CD14-positive monocyte (primary cell): ENCODE data around the gene HID1. TPM values are rescaled to one million over a fixed set of nuclear protein-coding genes. Genes with fewer than 3 reads are reported as not detected.

ENCODE experiments used
- DNase-seq, 3 donors: peaks; one replicate each; pipeline ENCODE4 v3.0.0-alpha.2; 2011 to 2022
- H2AFZ ChIP-seq: 2 replicates; pipeline ENCODE4 v1.6.0; 2012; ENCODE audit warnings: mild to moderate bottlenecking, low read depth, low read length, inconsistent platforms; ENCODE audit not compliant: insufficient read depth, poor library complexity, severe bottlenecking
- H3K27ac ChIP-seq, 2 donors: 1 replicate in 1 of 2; 2 replicates in 1 of 2; pipeline ENCODE4 v1.5.1; 2012 to 2013; ENCODE audit warnings: low read length in 2 of 2, control low read depth in 1 of 2, inconsistent platforms in 1 of 2, low read depth in 1 of 2, mild to moderate bottlenecking in 1 of 2
- H3K27me3 ChIP-seq, 2 donors: one replicate each; pipeline versions ENCODE4 v1.6.0 to v1.6.1; 2011 to 2013; ENCODE audit warnings: low read length in 2 of 2; ENCODE audit not compliant: control insufficient read depth in 2 of 2, insufficient read depth in 2 of 2
- H3K36me3 ChIP-seq, 2 donors: replicated peaks in 1 of 2; 1 replicate in 1 of 2; 2 replicates in 1 of 2; pipeline versions ENCODE4 v1.5.1 to v1.6.1; 2012 to 2013; ENCODE audit warnings: low read length in 2 of 2, control low read depth in 1 of 2, inconsistent platforms in 1 of 2, mild to moderate bottlenecking in 1 of 2; ENCODE audit not compliant: insufficient read depth in 2 of 2, control insufficient read depth in 1 of 2
- H3K4me1 ChIP-seq, 2 donors: 1 replicate in 1 of 2; 2 replicates in 1 of 2; pipeline versions ENCODE4 v1.5.1 to v1.6.1; 2012 to 2013; ENCODE audit warnings: low read length in 2 of 2, control low read depth in 1 of 2, inconsistent platforms in 1 of 2, mild to moderate bottlenecking in 1 of 2, moderate library complexity in 1 of 2; ENCODE audit not compliant: insufficient read depth in 2 of 2, control insufficient read depth in 1 of 2
- H3K4me2 ChIP-seq: replicated peaks from 2 replicates; pipeline ENCODE3; 2012; ENCODE audit warnings: low read length, moderate library complexity, mild to moderate bottlenecking; ENCODE audit not compliant: poor library complexity, severe bottlenecking; ENCODE audit errors: extremely low read depth
- H3K4me3 ChIP-seq, 3 experiments: fragments of 200-600 bp in 1 of 3; sonication (generic) in 1 of 3; replicated peaks in 1 of 3; 1 replicate in 2 of 3; 2 replicates in 1 of 3; pipeline ENCODE4 v1.5.1; 2011 to 2013; ENCODE audit warnings: low read length in 3 of 3, mild to moderate bottlenecking in 3 of 3, control low read depth in 2 of 3, low read depth in 2 of 3, inconsistent platforms in 1 of 3, moderate library complexity in 1 of 3
- H3K79me2 ChIP-seq: 2 replicates; pipeline ENCODE4 v1.6.0; 2012; ENCODE audit warnings: mild to moderate bottlenecking, control low read depth, inconsistent platforms, low read length, moderate library complexity; ENCODE audit not compliant: insufficient read depth
- H3K9ac ChIP-seq: 2 replicates; pipeline ENCODE4 v1.6.0; 2017; ENCODE audit warnings: low read length, mild to moderate bottlenecking; ENCODE audit not compliant: insufficient read depth, poor library complexity, severe bottlenecking
- H3K9me3 ChIP-seq, 2 donors: replicated peaks in 1 of 2; 1 replicate in 1 of 2; 2 replicates in 1 of 2; pipeline versions ENCODE4 v1.5.1 to v1.6.1; 2012 to 2013; ENCODE audit warnings: low read length in 2 of 2, control low read depth in 1 of 2; ENCODE audit not compliant: control insufficient read depth in 1 of 2, insufficient read depth in 1 of 2
- H4K20me1 ChIP-seq: 2 replicates; pipeline ENCODE4 v1.6.0; 2012; ENCODE audit warnings: mild to moderate bottlenecking, low read length, control low read depth, moderate library complexity; ENCODE audit not compliant: insufficient read depth
- H3K27ac Mint-ChIP-seq, 7 donors: one replicate each; pipeline ENCODE4 v1.8.0; 2020; ENCODE audit warnings: mild to moderate bottlenecking in 7 of 7, mixed read lengths in 7 of 7, moderate library complexity in 6 of 7, inconsistent platforms in 2 of 7
- H3K27me3 Mint-ChIP-seq, 3 donors: one replicate each; pipeline ENCODE4 v1.8.0; 2021 to 2022; ENCODE audit warnings: low read depth in 3 of 3, mild to moderate bottlenecking in 3 of 3, mixed read lengths in 3 of 3, moderate library complexity in 3 of 3, inconsistent platforms in 1 of 3
- H3K36me3 Mint-ChIP-seq, 2 donors: one replicate each; pipeline ENCODE4 v1.8.0; 2020; ENCODE audit warnings: mixed read lengths in 2 of 2, inconsistent platforms in 1 of 2, mild to moderate bottlenecking in 1 of 2
- H3K4me1 Mint-ChIP-seq: one replicate; pipeline ENCODE4 v1.8.0; 2020; ENCODE audit warnings: mild to moderate bottlenecking, mixed read lengths
- H3K4me3 Mint-ChIP-seq, 2 donors: one replicate each; pipeline ENCODE4 v1.8.0; 2020; ENCODE audit warnings: mild to moderate bottlenecking in 2 of 2, mixed read lengths in 2 of 2, moderate library complexity in 1 of 2
- H3K9me3 Mint-ChIP-seq, 7 donors: one replicate each; pipeline ENCODE4 v1.8.0; 2020 to 2022; ENCODE audit warnings: mixed read lengths in 7 of 7, mild to moderate bottlenecking in 6 of 7, moderate library complexity in 6 of 7, inconsistent platforms in 2 of 7
- WGBS: methylation state at CpG from one replicate; pipeline ENCODE4 v1.1.5; 2013; ENCODE audit warnings: missing lambda C conversion rate; ENCODE audit not compliant: insufficient coverage; 5-methylcytosine and 5-hydroxymethylcytosine counted together
- intact Hi-C, 2 donors: fragments of 100-400 bp; cut with micrococcal nuclease; formaldehyde crosslinking; loops; one replicate each; pipeline versions ENCODE4 v1.15.0 to v1.15.1; 2023
- polyA plus RNA-seq, 3 donors: library from polyadenylated mRNA; depleted of rRNA in 1 of 3; unstranded in 2 of 3; stranded (reverse) in 1 of 3; fragments of 300-500 nt in 2 of 3; fragments of >200 nt in 1 of 3; fragmentation: Illumina TruSeq in 2 of 3; gene quantifications; 1 replicate in 2 of 3; 2 replicates in 1 of 3; pipeline ENCODE4 v1.2.3, GENCODE V29; 2012 to 2021
- TF ChIP-seq, protein P1 (sequence below): fragments of 200-600 bp; IDR thresholded peaks from one replicate; pipeline ENCODE4 v1.8.0; 2022; ENCODE audit warnings: antibody characterized with exemption, mild to moderate bottlenecking

The HID1 gene
- polyA plus RNA-seq, 3 donors, result not detected

DNA sequence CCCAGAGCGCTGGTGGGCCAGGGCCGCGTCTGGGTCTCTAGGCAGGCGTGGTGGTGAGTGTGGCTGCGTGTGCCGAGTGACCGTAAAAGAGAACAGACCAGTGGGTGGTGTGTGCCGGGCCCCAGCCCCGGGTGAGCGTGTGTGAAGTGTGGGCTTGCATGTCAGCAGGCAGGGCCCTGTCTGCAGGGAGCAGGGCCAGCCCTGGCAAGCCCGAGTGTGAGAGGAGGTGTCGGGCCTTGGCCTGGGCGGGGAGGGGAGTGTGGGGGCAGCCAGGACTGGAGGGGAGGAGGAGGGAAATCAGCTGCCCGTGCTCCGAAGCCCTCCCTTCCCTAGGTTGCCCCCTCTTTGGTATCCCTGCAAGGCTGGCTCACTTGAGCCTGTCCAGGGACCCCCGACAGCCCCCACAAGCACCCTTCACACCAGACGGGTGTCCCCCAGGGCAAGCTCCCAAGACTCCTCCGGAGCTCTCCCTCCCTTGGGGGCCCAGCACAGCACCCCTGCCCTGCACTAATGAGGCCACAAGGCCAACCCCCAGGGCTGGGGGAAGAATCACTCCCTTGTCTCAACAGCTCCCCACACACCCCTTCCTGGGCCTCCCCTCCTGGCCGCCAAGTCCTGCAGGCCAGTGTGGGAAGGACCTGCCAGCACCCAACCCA, 51.4 kb downstream of the HID1 start:
- TF ChIP-seq, protein P1, sequence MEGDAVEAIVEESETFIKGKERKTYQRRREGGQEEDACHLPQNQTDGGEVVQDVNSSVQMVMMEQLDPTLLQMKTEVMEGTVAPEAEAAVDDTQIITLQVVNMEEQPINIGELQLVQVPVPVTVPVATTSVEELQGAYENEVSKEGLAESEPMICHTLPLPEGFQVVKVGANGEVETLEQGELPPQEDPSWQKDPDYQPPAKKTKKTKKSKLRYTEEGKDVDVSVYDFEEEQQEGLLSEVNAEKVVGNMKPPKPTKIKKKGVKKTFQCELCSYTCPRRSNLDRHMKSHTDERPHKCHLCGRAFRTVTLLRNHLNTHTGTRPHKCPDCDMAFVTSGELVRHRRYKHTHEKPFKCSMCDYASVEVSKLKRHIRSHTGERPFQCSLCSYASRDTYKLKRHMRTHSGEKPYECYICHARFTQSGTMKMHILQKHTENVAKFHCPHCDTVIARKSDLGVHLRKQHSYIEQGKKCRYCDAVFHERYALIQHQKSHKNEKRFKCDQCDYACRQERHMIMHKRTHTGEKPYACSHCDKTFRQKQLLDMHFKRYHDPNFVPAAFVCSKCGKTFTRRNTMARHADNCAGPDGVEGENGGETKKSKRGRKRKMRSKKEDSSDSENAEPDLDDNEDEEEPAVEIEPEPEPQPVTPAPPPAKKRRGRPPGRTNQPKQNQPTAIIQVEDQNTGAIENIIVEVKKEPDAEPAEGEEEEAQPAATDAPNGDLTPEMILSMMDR, result no peak
- H3K36me3 ChIP-seq, result no peaks in the 10 kb centered on the region
- peaks cover 48 to 66% of the 10 kb centered on the region in 2 donors for H3K4me1 ChIP-seq
- H3K4me3 Mint-ChIP-seq, result peak overlapping the region in 1 of 2 donors; percentile 63
- WGBS, result 97% methylated on average over 13 of the region's 19 CpGs
- no peaks in the 10 kb centered on the region for H3K79me2 ChIP-seq
- H3K4me3 ChIP-seq, result no peak overlapping the region
- H4K20me1 ChIP-seq, result no peaks in the 10 kb centered on the region
- H3K27ac Mint-ChIP-seq, result peak overlapping the region in 2 of 7 donors; percentile 33 to 61
- no peak for DNase-seq
- H3K4me2 ChIP-seq, result no peak overlapping the region
- intact Hi-C loops, result no loop called here
- peaks cover 26 to 57% of the 10 kb centered on the region in 2 donors for H3K27me3 ChIP-seq
- no peak overlapping the region for H3K27ac ChIP-seq
- H2AFZ ChIP-seq, result no peak overlapping the region
- no peak overlapping the region for H3K9ac ChIP-seq
- H3K36me3 Mint-ChIP-seq, result peaks cover 0 to 3% of the 10 kb centered on the region in 2 donors
- H3K27me3 Mint-ChIP-seq, result peaks cover 51 to 65% (median 56%) of the 10 kb centered on the region in 3 donors
- H3K9me3 ChIP-seq, result peaks cover 0 to 7% of the 10 kb centered on the region in 2 donors
- peaks cover 0 to 10% (median 0%) of the 10 kb centered on the region in 7 donors for H3K9me3 Mint-ChIP-seq
- peaks cover 50% of the 10 kb centered on the region for H3K4me1 Mint-ChIP-seq

DNA sequence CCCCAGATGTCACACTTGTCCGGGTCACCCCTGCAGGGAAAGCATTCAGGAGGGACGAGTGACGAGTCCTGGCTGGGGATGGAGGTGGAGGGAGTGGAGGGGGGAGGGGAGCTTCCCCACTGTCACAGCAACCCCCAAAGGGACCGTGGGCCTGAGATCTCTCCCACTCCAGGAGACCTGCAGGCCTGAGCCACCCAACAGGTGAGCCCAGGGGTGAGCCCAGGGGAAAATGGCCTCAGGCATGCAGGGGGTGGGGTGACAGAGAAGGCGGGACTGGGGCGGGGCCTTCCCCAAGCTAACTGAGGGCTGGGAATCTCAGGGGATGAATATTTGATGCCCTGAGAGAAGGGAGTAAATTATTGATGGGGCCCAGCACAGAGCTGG, 51.9 kb downstream of the HID1 start:
- no peak overlapping the region for H3K9ac ChIP-seq
- peaks cover 21 to 52% of the 10 kb centered on the region in 2 donors for H3K27me3 ChIP-seq
- H3K4me3 Mint-ChIP-seq, result peak overlapping the region in 1 of 2 donors; percentile 63
- H3K27me3 Mint-ChIP-seq, result peaks cover 46 to 63% (median 52%) of the 10 kb centered on the region in 3 donors
- H4K20me1 ChIP-seq, result no peaks in the 10 kb centered on the region
- no peak overlapping the region for H2AFZ ChIP-seq
- H3K79me2 ChIP-seq, result no peaks in the 10 kb centered on the region
- no peak overlapping the region for H3K4me3 ChIP-seq
- no peak overlapping the region for H3K4me2 ChIP-seq
- H3K27ac ChIP-seq, result no peak overlapping the region
- intact Hi-C loops, result no loop called here
- H3K4me1 ChIP-seq, result peaks cover 48 to 66% of the 10 kb centered on the region in 2 donors
- H3K9me3 Mint-ChIP-seq, result peaks cover 0 to 10% (median 0%) of the 10 kb centered on the region in 7 donors
- peaks cover 50% of the 10 kb centered on the region for H3K4me1 Mint-ChIP-seq
- H3K36me3 ChIP-seq, result no peaks in the 10 kb centered on the region
- TF ChIP-seq, protein P1, result no peak
- H3K27ac Mint-ChIP-seq, result peak overlapping the region in 2 of 7 donors; percentile 33 to 61
- WGBS, result 75% methylated on average over 2 of the region's 6 CpGs
- peaks cover 0 to 7% of the 10 kb centered on the region in 2 donors for H3K9me3 ChIP-seq
- no peak for DNase-seq
- H3K36me3 Mint-ChIP-seq, result peaks cover 0 to 3% of the 10 kb centered on the region in 2 donors
